SK-N-SH treated with all-trans-retinoic acid at 6 μM for 48 hours (cell line): ENCODE data around the gene FAM234A.

Experiments used
- ATAC-seq: fragments of 200-7000 bp; cut with Tn5 transposase; 3 replicates; pipeline ENCODE4 v1.9.1; 2020; ENCODE audit warnings: mild to moderate bottlenecking, moderate library complexity
- ARNTL ChIP-seq: fragments of 450-650 bp; formaldehyde crosslinking; IDR thresholded peaks from 2 replicates; pipeline ENCODE4 v1.5.0; 2020; ENCODE audit warnings: low read depth, mild to moderate bottlenecking, moderate library complexity, borderline replicate concordance
- BACH2 ChIP-seq: fragments of 250-450 bp; sonication (Bioruptor Pico); IDR thresholded peaks from 2 replicates; pipeline ENCODE4 v1.9.0; 2021; ENCODE audit warnings: mild to moderate bottlenecking, borderline replicate concordance
- CSDC2 ChIP-seq: fragments of 250-450 bp; sonication (Bioruptor Pico); IDR thresholded peaks from 2 replicates; pipeline ENCODE4 v1.5.0; 2020; ENCODE audit warnings: mild to moderate bottlenecking, moderate library complexity
- ESRRG ChIP-seq: fragments of 250-450 bp; sonication (Bioruptor Pico); IDR thresholded peaks from 2 replicates; pipeline ENCODE4 v1.6.1; 2021; ENCODE audit warnings: mild to moderate bottlenecking
- GLIS3 ChIP-seq: fragments of 250-450 bp; sonication (Bioruptor Pico); IDR thresholded peaks from 2 replicates; pipeline ENCODE4 v1.5.0; 2020; ENCODE audit warnings: mild to moderate bottlenecking, moderate library complexity
- ISL1 ChIP-seq: fragments of 250-450 bp; sonication (Bioruptor Pico); IDR thresholded peaks from 2 replicates; pipeline ENCODE4 v2.1.2; 2022; ENCODE audit warnings: mild to moderate bottlenecking, moderate library complexity
- OSR1 ChIP-seq: fragments of 250-450 bp; sonication (Bioruptor Pico); IDR thresholded peaks from 2 replicates; pipeline ENCODE4 v1.8.0; 2022; ENCODE audit warnings: moderate library complexity, mild to moderate bottlenecking, inconsistent platforms
- PPARA ChIP-seq: fragments of 250-450 bp; sonication (Bioruptor Pico); IDR thresholded peaks from 2 replicates; pipeline ENCODE4 v1.5.0; 2020; ENCODE audit warnings: mild to moderate bottlenecking, borderline replicate concordance
- RARB ChIP-seq: fragments of 250-450 bp; sonication (Bioruptor Pico); IDR thresholded peaks from 2 replicates; pipeline ENCODE4 v1.8.0; 2021; ENCODE audit warnings: mild to moderate bottlenecking, moderate library complexity
- SNAI2 ChIP-seq: fragments of 250-450 bp; sonication (Bioruptor Pico); IDR thresholded peaks from 2 replicates; pipeline ENCODE4 v1.5.0; 2020; ENCODE audit warnings: mild to moderate bottlenecking, moderate library complexity
- TCF4 ChIP-seq: fragments of 250-450 bp; sonication (Bioruptor Pico); IDR thresholded peaks from 2 replicates; pipeline ENCODE4 v1.8.0; 2021; ENCODE audit warnings: mild to moderate bottlenecking, moderate library complexity, borderline replicate concordance
- TOX ChIP-seq: fragments of 250-450 bp; sonication (Bioruptor Pico); IDR thresholded peaks from 2 replicates; pipeline ENCODE4 v1.8.0; 2021; ENCODE audit warnings: mild to moderate bottlenecking, moderate library complexity, borderline replicate concordance
- ZC3H10 ChIP-seq: fragments of 250-450 bp; sonication (Bioruptor Pico); IDR thresholded peaks from 2 replicates; pipeline ENCODE4 v1.5.1; 2021; ENCODE audit warnings: mild to moderate bottlenecking, moderate library complexity
- ZFP3 ChIP-seq: fragments of 250-450 bp; sonication (Bioruptor Pico); IDR thresholded peaks from 2 replicates; pipeline ENCODE4 v1.5.0; 2020; ENCODE audit warnings: mild to moderate bottlenecking, moderate library complexity
- ZNF565 ChIP-seq: fragments of 450-650 bp; formaldehyde crosslinking; conservative IDR thresholded peaks from 2 replicates; pipeline ENCODE4 v1.5.0; 2020; ENCODE audit warnings: low read depth, mild to moderate bottlenecking, moderate library complexity
- ZNF70 ChIP-seq: fragments of 450-650 bp; formaldehyde crosslinking; IDR thresholded peaks from 2 replicates; pipeline ENCODE4 v1.5.0; 2020; ENCODE audit warnings: mild to moderate bottlenecking, moderate library complexity
- TF ChIP-seq, protein P1 (sequence below): fragments of 250-450 bp; sonication (Bioruptor Pico); IDR thresholded peaks from 2 replicates; pipeline ENCODE4 v1.5.1; 2021; ENCODE audit warnings: mild to moderate bottlenecking, moderate library complexity
- TF ChIP-seq, protein P2 (sequence below): fragments of 250-450 bp; sonication (Bioruptor Pico); IDR thresholded peaks from 2 replicates; pipeline ENCODE4 v1.8.0; 2021; ENCODE audit warnings: low read depth, mild to moderate bottlenecking, moderate library complexity, borderline replicate concordance
- TF ChIP-seq, protein P3 (sequence below): fragments of 250-450 bp; sonication (Bioruptor Pico); IDR thresholded peaks from 2 replicates; pipeline ENCODE4 v1.8.0; 2020; ENCODE audit warnings: mild to moderate bottlenecking, moderate library complexity, borderline replicate concordance
- TF ChIP-seq, protein P4 (sequence below): fragments of 250-450 bp; sonication (Bioruptor Pico); IDR thresholded peaks from 2 replicates; pipeline ENCODE4 v1.5.0; 2020; ENCODE audit warnings: mild to moderate bottlenecking, moderate library complexity

Gene FAM234A

DNA sequence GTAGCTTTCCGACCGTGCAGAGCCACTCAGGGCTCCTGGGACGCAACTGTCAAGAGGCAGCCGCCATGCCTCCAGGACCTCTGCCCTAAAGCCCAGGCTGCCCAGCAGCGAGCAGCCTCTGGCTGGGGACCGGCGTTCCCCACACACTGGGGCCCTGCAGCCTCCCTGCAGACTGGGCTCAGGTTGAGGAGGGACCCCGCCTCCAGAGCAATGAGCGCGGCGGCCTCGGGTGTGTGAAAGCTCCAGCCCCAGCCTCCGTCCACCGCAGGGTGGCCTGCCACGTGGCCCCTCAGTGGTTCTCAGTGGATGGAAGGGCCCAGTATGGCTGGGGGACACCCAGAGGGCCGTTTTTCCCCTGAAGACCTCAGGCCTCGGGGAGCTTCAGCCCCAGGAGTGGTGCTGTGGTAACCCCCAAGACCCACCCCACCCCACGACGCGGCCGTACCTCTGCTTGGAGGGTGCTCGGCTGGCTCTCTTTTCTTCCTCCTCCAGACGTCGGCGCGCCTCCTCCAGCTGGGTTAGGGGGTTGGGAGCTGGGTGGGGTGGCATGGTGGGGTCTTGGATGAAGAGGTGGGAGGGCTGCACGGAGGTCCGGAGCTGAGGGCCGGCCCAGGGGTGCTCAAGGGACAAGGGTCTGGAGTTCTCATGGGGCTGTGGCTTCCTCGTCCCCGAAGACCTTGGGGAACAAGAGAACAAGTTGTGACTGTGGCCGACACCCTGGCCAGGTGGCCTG lies 58.6 kb downstream of the FAM234A start:
- ATAC-seq = no peak
- no peak for TF ChIP-seq ZNF565
- no peak for TF ChIP-seq GLIS3 (CRISPR knock-in tag)
- TF ChIP-seq ZFP3 (CRISPR knock-in tag) = no peak
- TF ChIP-seq ESRRG (CRISPR knock-in tag) = no peak
- no peak for TF ChIP-seq RARB (CRISPR knock-in tag)
- TF ChIP-seq, protein P1, sequence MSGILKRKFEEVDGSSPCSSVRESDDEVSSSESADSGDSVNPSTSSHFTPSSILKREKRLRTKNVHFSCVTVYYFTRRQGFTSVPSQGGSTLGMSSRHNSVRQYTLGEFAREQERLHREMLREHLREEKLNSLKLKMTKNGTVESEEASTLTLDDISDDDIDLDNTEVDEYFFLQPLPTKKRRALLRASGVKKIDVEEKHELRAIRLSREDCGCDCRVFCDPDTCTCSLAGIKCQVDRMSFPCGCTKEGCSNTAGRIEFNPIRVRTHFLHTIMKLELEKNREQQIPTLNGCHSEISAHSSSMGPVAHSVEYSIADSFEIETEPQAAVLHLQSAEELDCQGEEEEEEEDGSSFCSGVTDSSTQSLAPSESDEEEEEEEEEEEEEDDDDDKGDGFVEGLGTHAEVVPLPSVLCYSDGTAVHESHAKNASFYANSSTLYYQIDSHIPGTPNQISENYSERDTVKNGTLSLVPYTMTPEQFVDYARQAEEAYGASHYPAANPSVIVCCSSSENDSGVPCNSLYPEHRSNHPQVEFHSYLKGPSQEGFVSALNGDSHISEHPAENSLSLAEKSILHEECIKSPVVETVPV (CRISPR knock-in tag) = no peak
- TF ChIP-seq ZNF70 = no peak
- no peak for TF ChIP-seq TOX (CRISPR knock-in tag)
- no peak for TF ChIP-seq PPARA
- TF ChIP-seq, protein P2, sequence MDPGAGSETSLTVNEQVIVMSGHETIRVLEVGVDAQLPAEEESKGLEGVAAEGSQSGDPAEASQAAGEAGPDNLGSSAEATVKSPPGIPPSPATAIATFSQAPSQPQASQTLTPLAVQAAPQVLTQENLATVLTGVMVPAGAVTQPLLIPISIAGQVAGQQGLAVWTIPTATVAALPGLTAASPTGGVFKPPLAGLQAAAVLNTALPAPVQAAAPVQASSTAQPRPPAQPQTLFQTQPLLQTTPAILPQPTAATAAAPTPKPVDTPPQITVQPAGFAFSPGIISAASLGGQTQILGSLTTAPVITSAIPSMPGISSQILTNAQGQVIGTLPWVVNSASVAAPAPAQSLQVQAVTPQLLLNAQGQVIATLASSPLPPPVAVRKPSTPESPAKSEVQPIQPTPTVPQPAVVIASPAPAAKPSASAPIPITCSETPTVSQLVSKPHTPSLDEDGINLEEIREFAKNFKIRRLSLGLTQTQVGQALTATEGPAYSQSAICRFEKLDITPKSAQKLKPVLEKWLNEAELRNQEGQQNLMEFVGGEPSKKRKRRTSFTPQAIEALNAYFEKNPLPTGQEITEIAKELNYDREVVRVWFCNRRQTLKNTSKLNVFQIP (CRISPR knock-in tag) = no peak
- TF ChIP-seq BACH2 (CRISPR knock-in tag) = no peak
- no peak for TF ChIP-seq OSR1 (CRISPR knock-in tag)
- TF ChIP-seq, protein P3, sequence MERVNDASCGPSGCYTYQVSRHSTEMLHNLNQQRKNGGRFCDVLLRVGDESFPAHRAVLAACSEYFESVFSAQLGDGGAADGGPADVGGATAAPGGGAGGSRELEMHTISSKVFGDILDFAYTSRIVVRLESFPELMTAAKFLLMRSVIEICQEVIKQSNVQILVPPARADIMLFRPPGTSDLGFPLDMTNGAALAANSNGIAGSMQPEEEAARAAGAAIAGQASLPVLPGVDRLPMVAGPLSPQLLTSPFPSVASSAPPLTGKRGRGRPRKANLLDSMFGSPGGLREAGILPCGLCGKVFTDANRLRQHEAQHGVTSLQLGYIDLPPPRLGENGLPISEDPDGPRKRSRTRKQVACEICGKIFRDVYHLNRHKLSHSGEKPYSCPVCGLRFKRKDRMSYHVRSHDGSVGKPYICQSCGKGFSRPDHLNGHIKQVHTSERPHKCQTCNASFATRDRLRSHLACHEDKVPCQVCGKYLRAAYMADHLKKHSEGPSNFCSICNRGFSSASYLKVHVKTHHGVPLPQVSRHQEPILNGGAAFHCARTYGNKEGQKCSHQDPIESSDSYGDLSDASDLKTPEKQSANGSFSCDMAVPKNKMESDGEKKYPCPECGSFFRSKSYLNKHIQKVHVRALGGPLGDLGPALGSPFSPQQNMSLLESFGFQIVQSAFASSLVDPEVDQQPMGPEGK = no peak
- no peak for TF ChIP-seq TCF4 (CRISPR knock-in tag)
- TF ChIP-seq ISL1 (CRISPR knock-in tag) = no peak
- TF ChIP-seq ARNTL (CRISPR knock-in tag) = no peak
- no peak for TF ChIP-seq SNAI2 (CRISPR knock-in tag)
- no peak for TF ChIP-seq ZC3H10 (CRISPR knock-in tag)
- TF ChIP-seq CSDC2 = no peak
- TF ChIP-seq, all 23 proteins: peak for 0

DNA sequence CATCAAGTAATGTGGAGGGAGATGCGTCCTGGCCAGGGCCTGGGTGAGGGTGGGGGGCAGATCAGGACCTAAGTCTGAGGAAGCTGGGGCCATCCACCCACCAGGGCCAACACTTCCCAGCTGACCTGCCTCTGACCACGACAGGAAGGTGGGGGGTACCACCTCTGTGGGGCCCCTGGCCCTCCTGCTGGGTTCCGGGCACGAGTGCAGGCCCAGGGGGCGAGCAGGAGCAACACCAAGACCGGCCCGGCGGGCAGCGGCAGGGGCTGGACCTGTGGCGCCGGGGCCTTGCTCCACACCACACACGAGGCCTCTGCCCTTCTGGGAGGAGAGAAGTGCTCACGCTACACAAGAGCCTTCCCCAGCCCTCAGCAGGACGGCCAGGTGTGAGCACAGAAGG lies 61.7 kb downstream of the FAM234A start:
- no peak; the same call in 2 of the 3 replicates for ATAC-seq
- TF ChIP-seq GLIS3 (CRISPR knock-in tag) = no peak

DNA sequence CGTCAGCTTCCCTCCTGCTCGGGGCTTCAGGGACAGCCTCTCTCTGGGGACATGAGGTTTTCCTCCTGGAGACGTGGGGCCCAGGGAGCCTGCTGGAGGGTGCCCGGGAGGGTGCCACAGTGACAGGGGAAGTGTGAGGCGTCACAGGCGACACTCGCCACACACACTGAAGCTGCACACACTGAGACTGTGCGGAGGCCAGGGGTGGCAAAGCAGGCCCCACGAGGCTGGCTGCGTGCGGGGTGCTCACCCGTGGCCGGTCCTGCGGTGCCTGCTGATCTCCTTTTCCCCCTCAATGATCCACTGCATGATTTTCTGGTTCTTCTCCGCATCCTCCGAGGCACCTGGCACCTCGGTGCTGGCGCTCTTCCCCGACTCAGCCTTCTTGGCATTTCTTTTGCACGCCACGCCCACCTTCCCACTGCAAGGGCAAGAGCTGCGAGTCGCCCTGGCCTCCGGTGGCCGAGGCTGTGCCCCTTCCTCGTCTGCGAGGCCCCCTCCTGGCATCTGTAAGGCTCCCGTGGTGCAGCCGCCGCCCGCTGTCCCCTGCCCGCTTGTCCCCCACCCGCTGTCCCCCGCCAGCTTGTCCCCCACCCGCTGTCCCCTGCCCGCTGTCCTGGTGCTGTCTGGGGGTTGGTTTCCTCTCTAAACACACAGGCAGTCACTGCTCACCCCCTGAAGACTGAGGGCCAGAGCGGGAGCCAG lies 62.3 kb downstream of the FAM234A start:
- no peak for ATAC-seq

More for the DNA sequence above, 62.3 kb downstream of the FAM234A start:
- TF ChIP-seq CSDC2 = no peak
- no peak for TF ChIP-seq BACH2 (CRISPR knock-in tag)
- TF ChIP-seq OSR1 (CRISPR knock-in tag) = no peak
- no peak for TF ChIP-seq RARB (CRISPR knock-in tag)
- TF ChIP-seq, protein P1 (CRISPR knock-in tag) = no peak
- no peak for TF ChIP-seq ESRRG (CRISPR knock-in tag)
- TF ChIP-seq TCF4 (CRISPR knock-in tag) = no peak
- TF ChIP-seq ZC3H10 (CRISPR knock-in tag) = no peak
- TF ChIP-seq, protein P4, sequence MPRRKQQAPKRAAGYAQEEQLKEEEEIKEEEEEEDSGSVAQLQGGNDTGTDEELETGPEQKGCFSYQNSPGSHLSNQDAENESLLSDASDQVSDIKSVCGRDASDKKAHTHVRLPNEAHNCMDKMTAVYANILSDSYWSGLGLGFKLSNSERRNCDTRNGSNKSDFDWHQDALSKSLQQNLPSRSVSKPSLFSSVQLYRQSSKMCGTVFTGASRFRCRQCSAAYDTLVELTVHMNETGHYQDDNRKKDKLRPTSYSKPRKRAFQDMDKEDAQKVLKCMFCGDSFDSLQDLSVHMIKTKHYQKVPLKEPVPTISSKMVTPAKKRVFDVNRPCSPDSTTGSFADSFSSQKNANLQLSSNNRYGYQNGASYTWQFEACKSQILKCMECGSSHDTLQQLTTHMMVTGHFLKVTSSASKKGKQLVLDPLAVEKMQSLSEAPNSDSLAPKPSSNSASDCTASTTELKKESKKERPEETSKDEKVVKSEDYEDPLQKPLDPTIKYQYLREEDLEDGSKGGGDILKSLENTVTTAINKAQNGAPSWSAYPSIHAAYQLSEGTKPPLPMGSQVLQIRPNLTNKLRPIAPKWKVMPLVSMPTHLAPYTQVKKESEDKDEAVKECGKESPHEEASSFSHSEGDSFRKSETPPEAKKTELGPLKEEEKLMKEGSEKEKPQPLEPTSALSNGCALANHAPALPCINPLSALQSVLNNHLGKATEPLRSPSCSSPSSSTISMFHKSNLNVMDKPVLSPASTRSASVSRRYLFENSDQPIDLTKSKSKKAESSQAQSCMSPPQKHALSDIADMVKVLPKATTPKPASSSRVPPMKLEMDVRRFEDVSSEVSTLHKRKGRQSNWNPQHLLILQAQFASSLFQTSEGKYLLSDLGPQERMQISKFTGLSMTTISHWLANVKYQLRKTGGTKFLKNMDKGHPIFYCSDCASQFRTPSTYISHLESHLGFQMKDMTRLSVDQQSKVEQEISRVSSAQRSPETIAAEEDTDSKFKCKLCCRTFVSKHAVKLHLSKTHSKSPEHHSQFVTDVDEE (CRISPR knock-in tag) = no peak
- TF ChIP-seq, protein P3 = no peak
- no peak for TF ChIP-seq ISL1 (CRISPR knock-in tag)
- TF ChIP-seq ZNF70 = no peak
- TF ChIP-seq ZFP3 (CRISPR knock-in tag) = no peak
- TF ChIP-seq GLIS3 (CRISPR knock-in tag) = no peak
- no peak for TF ChIP-seq PPARA
- no peak for TF ChIP-seq ARNTL (CRISPR knock-in tag)
